Activated CD4-positive, alpha-beta T cell treated with anti-CD3 and anti-CD28 coated beads, Interleukin-2, amount 50 U/mL, for 24 hours (primary cell): ENCODE results near the gene ADA.
"Not testable (repeated sequence)": the region's sequence is repeated elsewhere in the genome, so short reads cannot be mapped to it uniquely, and the experiment has no call there.

Source experiments
- DNase-seq, 2 donors: peaks; one replicate each; pipeline ENCODE4 v3.0.0-alpha.2; 2020; ENCODE audit warnings: low read depth in 1 of 2, low spot score in 1 of 2

ADA gene

GRCh38 chr20:44651684-44652423 is at the start of gene ADA:
Gene ADA, minus strand, starts transcription at chr20:44651699. Its CDS starts 92 bp downstream, at chr20:44651607.
- peak; percentile 17 to 34 for DNase-seq

GRCh38 chr20:44700306-44700705 is 48.8 kb upstream of the ADA start:
- no peak for DNase-seq

GRCh38 chr20:44698351-44698750 is 46.9 kb upstream of the ADA start:
- no peak for DNase-seq

GRCh38 chr20:44697041-44697440 is 45.5 kb upstream of the ADA start:
- DNase-seq = not testable (repeated sequence)

GRCh38 chr20:44696315-44696714 is 44.8 kb upstream of the ADA start:
- DNase-seq = no peak

- no peak for DNase-seq
Observed at GRCh38 chr20:44695674-44696300, 44.3 kb upstream of the ADA start.

GRCh38 chr20:44695295-44695673 is 43.8 kb upstream of the ADA start:
- no peak for DNase-seq

GRCh38 chr20:44694159-44694558 is 42.7 kb upstream of the ADA start:
- no peak for DNase-seq

GRCh38 chr20:44693627-44694026 is 42.1 kb upstream of the ADA start:
- DNase-seq = no peak

GRCh38 chr20:44692932-44693480 is 41.5 kb upstream of the ADA start:
- no peak for DNase-seq

GRCh38 chr20:44691424-44692423 is 40.2 kb upstream of the ADA start:
- no peak for DNase-seq

GRCh38 chr20:44690781-44691423 is 39.4 kb upstream of the ADA start:
- DNase-seq = no peak

GRCh38 chr20:44689809-44690208 is 38.3 kb upstream of the ADA start:
- no peak for DNase-seq

GRCh38 chr20:44688053-44688625 is 36.6 kb upstream of the ADA start:
- DNase-seq = no peak

GRCh38 chr20:44686934-44687333 is 35.4 kb upstream of the ADA start:
- DNase-seq = no peak

- no peak for DNase-seq
Observed at GRCh38 chr20:44684047-44684967, 32.8 kb upstream of the ADA start.

- peak in 1 of 2 donors; percentile 51 for DNase-seq
Observed at GRCh38 chr20:44683263-44684046, 32.0 kb upstream of the ADA start.

- no peak for DNase-seq
Observed at GRCh38 chr20:44681796-44682566, 30.5 kb upstream of the ADA start.
